Ishikawa (cell line): ENCODE results near the gene ADAMTS5.
A peak's percentile ranks its signal among the peaks of the same experiment; 100 is the strongest.

Experiments
- CEBPB ChIP-seq: IDR thresholded peaks from 2 replicates; pipeline ENCODE4 v1.6.1; 2012
- CREB1 ChIP-seq: IDR thresholded peaks from 2 replicates; pipeline ENCODE4 v1.6.1; 2012; ENCODE audit warnings: low read depth
- EGR1 ChIP-seq: IDR thresholded peaks from 2 replicates; pipeline ENCODE4 v1.6.1; 2012
- EP300 ChIP-seq: IDR thresholded peaks from 2 replicates; pipeline ENCODE4 v1.6.1; 2012; ENCODE audit warnings: borderline replicate concordance
- FOXM1 ChIP-seq: IDR thresholded peaks from 2 replicates; pipeline ENCODE4 v1.6.1; 2012; ENCODE audit warnings: low read depth, borderline replicate concordance
- NFIC ChIP-seq: IDR thresholded peaks from 2 replicates; pipeline ENCODE4 v1.6.1; 2012
- RAD21 ChIP-seq: IDR thresholded peaks from 2 replicates; pipeline ENCODE4 v1.6.1; 2012; ENCODE audit warnings: low read depth
- TAF1 ChIP-seq: IDR thresholded peaks from 2 replicates; pipeline ENCODE4 v1.6.1; 2012; ENCODE audit warnings: low read depth, mild to moderate bottlenecking
- TCF12 ChIP-seq: IDR thresholded peaks from 2 replicates; pipeline ENCODE4 v1.6.1; 2012; ENCODE audit warnings: low read depth
- TEAD4 ChIP-seq: IDR thresholded peaks from 2 replicates; pipeline ENCODE4 v1.6.1; 2012
- YY1 ChIP-seq: IDR thresholded peaks from 2 replicates; pipeline ENCODE4 v1.6.1; 2012; ENCODE audit warnings: low read depth
- ZBTB7A ChIP-seq: IDR thresholded peaks from 2 replicates; pipeline ENCODE4 v1.6.1; 2012; ENCODE audit warnings: low read depth
- TF ChIP-seq, protein P1 (sequence below): IDR thresholded peaks from 2 replicates; pipeline ENCODE4 v1.6.1; 2012
- TF ChIP-seq, protein P2 (sequence below): IDR thresholded peaks from 2 replicates; pipeline ENCODE4 v1.6.1; 2012; ENCODE audit warnings: low read depth, mild to moderate bottlenecking
- TF ChIP-seq, protein P3 (sequence below): IDR thresholded peaks from 2 replicates; pipeline ENCODE4 v1.6.1; 2012

ADAMTS5 gene

DNA sequence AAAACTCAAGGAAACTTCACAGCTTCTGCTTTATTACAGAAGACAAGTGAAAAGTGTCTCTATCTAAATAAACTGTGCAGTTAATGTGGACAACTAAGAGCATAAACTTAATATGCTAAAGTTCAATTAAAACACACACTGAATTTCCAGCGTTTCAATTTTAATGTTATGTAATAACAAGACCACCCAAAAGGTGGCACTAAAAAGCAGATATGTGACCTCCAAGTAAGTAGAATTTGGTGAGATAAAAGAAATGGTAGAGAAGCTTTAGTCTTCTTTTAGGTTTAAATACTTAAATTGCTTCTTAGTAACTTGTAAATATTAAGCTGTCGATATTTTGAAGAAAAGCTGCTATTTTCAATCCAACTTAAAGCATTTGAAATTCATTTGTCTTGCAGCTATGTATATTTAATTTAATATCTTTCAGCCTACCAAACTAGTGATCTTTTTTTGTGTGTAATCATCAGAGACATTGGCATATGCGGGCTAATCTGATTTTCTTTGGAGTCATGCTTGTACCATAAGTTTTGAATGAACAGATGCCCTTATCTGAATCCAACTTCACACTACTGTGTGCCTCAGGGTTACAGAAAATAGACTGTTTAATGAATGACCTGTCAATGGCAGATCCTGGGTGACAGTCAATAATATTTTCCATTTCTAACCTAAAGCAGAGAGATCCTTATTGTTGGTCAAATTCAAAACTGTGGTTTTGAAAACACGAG, 85.2 kb downstream of the ADAMTS5 start:
- TF ChIP-seq, protein P1, sequence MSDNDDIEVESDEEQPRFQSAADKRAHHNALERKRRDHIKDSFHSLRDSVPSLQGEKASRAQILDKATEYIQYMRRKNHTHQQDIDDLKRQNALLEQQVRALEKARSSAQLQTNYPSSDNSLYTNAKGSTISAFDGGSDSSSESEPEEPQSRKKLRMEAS = no peak
- TF ChIP-seq TAF1 (no peak), RAD21 (peak; percentile 58), FOXM1 (no peak), NFIC (no peak)

DNA sequence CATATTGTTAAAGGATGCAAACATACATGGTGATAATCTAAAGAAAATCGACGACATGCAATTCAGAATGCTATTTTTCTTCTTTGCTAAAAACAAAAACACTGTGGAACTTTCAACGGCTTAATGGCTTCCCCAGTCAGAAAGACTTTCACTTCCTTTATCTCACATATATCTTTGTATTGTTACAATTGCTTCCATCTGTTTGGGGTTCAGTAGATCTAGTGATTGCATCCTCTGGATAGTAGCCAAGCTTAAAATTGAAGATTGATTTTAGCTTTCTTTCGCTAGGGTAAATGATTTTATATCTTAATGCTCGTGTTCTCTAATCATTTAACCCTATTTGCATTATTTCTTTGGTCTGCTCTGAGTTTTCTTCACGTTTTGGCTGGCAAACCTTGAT, 89.9 kb downstream of the ADAMTS5 start:
- TF ChIP-seq, protein P1 = no peak
- TF ChIP-seq NFIC (no peak), ZBTB7A (no peak), YY1 (no peak), TCF12 (no peak), CREB1 (no peak), CEBPB (no peak), TEAD4 (no peak), TAF1 (no peak), EGR1 (no peak)

DNA sequence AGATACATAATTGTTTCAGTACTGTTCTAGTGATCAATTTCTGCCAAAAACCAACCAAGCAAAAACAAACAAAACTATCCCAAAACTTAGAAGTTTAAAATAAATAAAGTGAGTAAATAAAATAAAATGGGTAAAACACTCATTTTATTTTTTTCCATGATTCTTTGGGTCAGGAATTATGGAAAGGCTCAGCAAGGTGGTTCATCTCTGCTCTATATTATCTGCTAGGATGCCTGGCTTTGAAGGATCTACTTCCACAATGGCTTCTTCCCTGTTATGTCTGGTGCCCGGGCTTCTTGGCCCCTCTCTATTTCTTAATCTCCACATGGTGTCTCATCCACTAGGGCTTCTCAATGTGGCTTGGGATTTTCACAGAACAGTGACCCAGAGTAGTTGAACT, 92.5 kb downstream of the ADAMTS5 start:
- TF ChIP-seq TEAD4 = no peak
- no peak for TF ChIP-seq ZBTB7A
- no peak for TF ChIP-seq FOXM1
- no peak for TF ChIP-seq CREB1
- TF ChIP-seq CEBPB = no peak
- TF ChIP-seq RAD21 = no peak
- TF ChIP-seq TCF12 = no peak
- TF ChIP-seq NFIC = no peak
- TF ChIP-seq EP300 = no peak
- TF ChIP-seq, protein P2, sequence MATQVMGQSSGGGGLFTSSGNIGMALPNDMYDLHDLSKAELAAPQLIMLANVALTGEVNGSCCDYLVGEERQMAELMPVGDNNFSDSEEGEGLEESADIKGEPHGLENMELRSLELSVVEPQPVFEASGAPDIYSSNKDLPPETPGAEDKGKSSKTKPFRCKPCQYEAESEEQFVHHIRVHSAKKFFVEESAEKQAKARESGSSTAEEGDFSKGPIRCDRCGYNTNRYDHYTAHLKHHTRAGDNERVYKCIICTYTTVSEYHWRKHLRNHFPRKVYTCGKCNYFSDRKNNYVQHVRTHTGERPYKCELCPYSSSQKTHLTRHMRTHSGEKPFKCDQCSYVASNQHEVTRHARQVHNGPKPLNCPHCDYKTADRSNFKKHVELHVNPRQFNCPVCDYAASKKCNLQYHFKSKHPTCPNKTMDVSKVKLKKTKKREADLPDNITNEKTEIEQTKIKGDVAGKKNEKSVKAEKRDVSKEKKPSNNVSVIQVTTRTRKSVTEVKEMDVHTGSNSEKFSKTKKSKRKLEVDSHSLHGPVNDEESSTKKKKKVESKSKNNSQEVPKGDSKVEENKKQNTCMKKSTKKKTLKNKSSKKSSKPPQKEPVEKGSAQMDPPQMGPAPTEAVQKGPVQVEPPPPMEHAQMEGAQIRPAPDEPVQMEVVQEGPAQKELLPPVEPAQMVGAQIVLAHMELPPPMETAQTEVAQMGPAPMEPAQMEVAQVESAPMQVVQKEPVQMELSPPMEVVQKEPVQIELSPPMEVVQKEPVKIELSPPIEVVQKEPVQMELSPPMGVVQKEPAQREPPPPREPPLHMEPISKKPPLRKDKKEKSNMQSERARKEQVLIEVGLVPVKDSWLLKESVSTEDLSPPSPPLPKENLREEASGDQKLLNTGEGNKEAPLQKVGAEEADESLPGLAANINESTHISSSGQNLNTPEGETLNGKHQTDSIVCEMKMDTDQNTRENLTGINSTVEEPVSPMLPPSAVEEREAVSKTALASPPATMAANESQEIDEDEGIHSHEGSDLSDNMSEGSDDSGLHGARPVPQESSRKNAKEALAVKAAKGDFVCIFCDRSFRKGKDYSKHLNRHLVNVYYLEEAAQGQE = no peak
- no peak for TF ChIP-seq YY1
- TF ChIP-seq, protein P1 = no peak
- no peak for TF ChIP-seq EGR1
- TF ChIP-seq, protein P3, sequence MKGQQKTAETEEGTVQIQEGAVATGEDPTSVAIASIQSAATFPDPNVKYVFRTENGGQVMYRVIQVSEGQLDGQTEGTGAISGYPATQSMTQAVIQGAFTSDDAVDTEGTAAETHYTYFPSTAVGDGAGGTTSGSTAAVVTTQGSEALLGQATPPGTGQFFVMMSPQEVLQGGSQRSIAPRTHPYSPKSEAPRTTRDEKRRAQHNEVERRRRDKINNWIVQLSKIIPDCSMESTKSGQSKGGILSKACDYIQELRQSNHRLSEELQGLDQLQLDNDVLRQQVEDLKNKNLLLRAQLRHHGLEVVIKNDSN = no peak
- TF ChIP-seq TAF1 = no peak
